Left ventricle myocardium superior (tissue), 1 donor: ENCODE measurements around the gene LMNTD2. TPM values are rescaled to one million over a fixed set of nuclear protein-coding genes. Genes with fewer than 3 reads are reported as not detected.

Experiments
- ATAC-seq: fragments of 200-7000 bp; cut with Tn5 transposase; one replicate; pipeline ENCODE4 v1.9.1; 2020; ENCODE audit warnings: mild to moderate bottlenecking, moderate library complexity
- DNase-seq: peaks from one replicate; pipeline ENCODE4 v3.0.0-alpha.2; 2020
- intact Hi-C: fragments of 100-400 bp; cut with micrococcal nuclease; formaldehyde crosslinking; loops from one replicate; pipeline ENCODE4 v1.11.0; 2022
- total RNA-seq: library from RNA; stranded (reverse); fragmentation: NEBNext Ultra II Directional; extraction: Animal tissue kit (Norgen Biotek cat#: 25700); gene quantifications from one replicate; pipeline ENCODE4 v1.2.1, GENCODE V29; 2021
- donor health status: DM: no; HTN: yes; CAD: no; lungs with severe emphysema.

LMNTD2 gene
- total RNA-seq, 1 donor from 2014 or later, result 0.20 TPM

DNA sequence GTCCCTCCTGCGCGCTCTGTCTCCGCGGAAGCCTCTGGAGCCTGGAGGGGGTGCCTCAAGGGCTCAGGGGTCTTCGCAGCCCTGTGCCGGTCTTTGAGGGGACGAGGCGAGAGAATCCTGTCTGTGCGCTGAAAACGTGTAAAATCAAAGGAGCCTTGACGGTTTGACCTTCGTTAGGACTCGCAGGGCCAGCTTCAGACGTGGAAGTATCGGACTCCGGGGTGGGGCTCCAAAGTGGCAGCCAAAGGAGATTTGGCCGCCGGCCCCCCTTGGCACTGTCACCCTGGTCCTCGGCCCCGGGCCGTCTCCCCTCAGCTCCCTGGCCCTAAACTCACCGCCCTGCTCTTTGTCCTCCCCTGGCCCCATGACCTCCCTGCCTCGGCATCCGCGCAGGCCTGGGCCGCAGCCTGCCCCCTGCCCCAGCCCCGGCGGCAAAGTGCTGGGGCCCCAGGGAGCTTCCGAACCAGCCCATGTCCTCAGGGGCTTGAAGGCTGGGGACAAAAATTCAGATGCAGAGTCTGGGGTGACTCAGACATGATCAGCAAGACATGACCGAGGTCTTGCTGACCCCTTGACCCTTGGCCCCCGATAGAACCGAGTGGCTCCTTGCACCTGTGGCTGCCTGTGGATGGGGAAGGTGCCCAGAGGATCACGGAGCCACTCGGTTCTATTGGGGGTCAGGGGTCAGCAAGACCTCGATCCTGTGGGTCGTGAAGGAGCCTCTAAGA lies 8.8 kb upstream of the LMNTD2 start:
- peak; percentile 52 for ATAC-seq
- intact Hi-C loops, result no loop called here
- peak; percentile 82 for DNase-seq

GRCh38 chr11:568306-569157 lies 8.0 kb upstream of the LMNTD2 start:
- intact Hi-C loops, result no loop called here
- DNase-seq (peak; percentile 98), ATAC-seq (peak; percentile 88)

DNA sequence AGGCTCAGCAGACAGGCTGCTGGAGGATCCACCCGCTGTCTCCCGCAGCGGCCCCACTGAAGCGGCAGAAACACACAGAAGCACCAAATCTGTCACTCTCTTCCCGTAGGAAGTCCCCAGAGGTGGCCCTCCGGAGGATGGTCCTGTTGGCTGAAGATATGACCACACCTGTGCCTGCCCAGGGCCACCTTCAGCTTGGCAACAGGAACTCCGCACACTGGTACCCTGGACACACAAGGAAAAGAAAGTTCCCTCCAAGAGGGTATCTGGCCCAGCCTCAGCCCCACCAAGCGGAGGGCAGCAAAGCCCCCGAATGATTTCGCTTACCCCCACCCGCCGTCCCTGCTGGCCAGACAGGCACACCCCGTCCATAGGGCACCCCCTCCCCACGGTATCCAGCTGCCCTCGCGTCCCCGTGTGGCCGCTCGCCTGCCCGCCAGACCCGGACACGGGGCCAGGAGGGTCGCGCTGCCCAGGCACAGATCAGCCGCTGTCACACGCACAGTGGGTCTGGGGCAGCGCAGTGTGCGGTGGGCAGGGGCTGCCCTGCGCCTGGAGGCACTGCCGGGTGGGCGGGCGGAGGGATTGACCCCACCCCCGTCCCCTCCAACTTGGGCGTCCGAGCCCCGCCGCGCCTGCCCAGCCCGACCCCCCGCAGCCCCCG lies 7.2 kb upstream of the LMNTD2 start:
- intact Hi-C loops, result no loop called here

GRCh38 chr11:567011-567628 lies 6.6 kb upstream of the LMNTD2 start:
- DNase-seq (no peak), ATAC-seq (no peak)
- intact Hi-C loops, result no loop called here

More for the DNA sequence above, 7.2 kb upstream of the LMNTD2 start:
- DNase-seq, result no peak
- ATAC-seq, result peak; percentile 33

- DNase-seq, result peak; percentile 32
- ATAC-seq, result no peak
- intact Hi-C loops, result no loop called here
Observed at GRCh38 chr11:565921-566509, 5.5 kb upstream of the LMNTD2 start.

DNA sequence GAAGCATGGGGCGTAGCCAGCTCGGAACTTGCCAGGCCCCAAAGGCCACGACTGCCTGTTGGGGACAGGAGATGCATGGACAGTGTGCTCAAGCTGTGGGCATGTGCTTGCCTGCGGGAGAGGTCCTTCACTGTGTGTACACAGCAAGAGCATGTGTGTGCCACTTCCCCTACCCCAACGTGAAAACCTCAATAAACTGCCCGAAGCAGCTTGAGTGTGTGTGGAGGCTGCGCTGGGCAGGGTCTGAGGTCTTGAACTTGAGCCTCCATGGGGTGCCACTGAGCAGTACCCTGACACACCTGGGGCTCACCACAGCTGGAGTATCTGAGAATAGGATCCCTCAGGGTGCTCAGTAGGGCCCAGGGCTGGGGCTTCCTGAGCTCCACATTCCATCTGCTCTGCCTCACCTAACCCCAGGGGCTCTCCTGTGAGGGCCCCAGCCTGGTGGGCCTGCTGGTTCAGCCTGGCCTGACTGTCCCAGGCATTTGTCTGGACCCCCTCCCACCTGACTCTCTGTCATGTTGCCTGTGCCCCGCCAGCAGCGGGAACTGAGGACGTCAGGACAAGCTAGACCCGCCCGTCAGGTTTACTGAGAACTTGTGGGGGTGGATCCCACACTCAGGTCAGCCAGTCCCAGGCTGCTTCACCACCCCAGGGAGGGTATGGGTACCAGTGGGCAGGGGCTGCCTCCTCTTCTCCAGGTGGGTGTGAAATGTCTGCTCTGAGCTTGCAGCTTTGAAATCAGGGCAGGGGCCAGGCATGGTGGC lies 3.5 kb upstream of the LMNTD2 start:
- intact Hi-C loops, result no loop called here
- DNase-seq, result no peak
- no peak for ATAC-seq

GRCh38 chr11:563066-563811 lies 2.7 kb upstream of the LMNTD2 start:
- ATAC-seq (no peak), DNase-seq (no peak)
- intact Hi-C loops, result no loop called here

DNA sequence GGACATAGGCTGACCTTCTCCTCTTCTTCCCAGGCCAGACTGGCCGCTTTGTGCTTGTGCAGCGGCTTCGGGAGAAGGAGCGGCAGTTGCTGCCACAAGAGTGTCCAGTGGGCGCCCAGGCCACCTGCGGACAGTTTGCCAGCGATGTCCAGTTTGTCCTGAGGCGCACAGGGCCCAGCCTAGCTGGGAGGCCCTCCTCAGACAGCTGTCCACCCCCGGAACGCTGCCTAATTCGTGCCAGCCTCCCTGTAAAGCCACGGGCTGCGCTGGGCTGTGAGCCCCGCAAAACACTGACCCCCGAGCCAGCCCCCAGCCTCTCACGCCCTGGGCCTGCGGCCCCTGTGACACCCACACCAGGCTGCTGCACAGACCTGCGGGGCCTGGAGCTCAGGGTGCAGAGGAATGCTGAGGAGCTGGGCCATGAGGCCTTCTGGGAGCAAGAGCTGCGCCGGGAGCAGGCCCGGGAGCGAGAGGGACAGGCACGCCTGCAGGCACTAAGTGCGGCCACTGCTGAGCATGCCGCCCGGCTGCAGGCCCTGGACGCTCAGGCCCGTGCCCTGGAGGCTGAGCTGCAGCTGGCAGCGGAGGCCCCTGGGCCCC lies 1.6 kb upstream of the LMNTD2 start:
- intact Hi-C loops, result no loop called here
- ATAC-seq, result no peak
- no peak for DNase-seq

- DNase-seq, result no peak
- peak; percentile 6 for ATAC-seq
Observed at GRCh38 chr11:561148-562003, 838 bp upstream of the LMNTD2 start.

DNA sequence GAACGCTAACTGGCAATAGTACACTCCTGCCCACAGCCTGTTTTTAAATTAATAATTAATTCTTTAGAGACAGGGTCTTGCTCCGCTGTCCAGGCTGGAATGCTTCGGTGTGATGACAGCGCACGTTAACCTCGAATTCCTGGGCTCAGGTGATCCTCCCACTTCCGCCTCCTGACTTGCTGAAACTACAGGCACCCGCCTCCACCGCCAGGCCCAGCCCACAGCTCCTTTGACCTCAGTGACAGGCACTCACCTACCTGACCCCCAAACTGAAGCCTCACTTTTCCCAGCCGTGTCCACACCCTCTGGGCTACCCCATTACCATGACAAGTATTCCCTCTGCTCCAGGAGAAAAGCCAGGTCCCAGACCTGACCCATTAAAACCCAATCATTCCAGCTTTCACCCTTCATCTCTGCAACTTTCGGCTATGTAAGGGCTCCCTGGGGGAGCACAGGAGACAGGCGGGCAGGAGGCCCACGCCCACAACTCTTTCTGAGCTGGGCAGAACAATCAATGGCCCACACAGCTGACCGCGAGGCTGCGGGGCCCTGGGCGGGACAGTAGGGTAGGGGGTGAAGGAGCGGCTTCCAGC lies 730 bp downstream of the LMNTD2 start:
- DNase-seq (no peak), ATAC-seq (no peak)
- intact Hi-C loops, result no loop called here

More at GRCh38 chr11:561148-562003, 838 bp upstream of the LMNTD2 start:
- intact Hi-C loops, result no loop called here

- intact Hi-C loops, result no loop called here
- DNase-seq (no peak), ATAC-seq (no peak)
Observed at GRCh38 chr11:559020-559620, 1.4 kb downstream of the LMNTD2 start.

GRCh38 chr11:558503-558902 lies 2.0 kb downstream of the LMNTD2 start:
- intact Hi-C loops, result no loop called here
- no peak for ATAC-seq
- no peak for DNase-seq

GRCh38 chr11:557328-558132 lies 3.0 kb downstream of the LMNTD2 start:
- intact Hi-C loops, result no loop called here
- DNase-seq (no peak), ATAC-seq (no peak)

GRCh38 chr11:556662-557256 lies 3.8 kb downstream of the LMNTD2 start:
- no peak for DNase-seq
- intact Hi-C loops, result no loop called here
- no peak for ATAC-seq
